Measurements from ENCODE around the gene ARHGEF12. TPM values are rescaled to one million over a fixed set of nuclear protein-coding genes. Genes with fewer than 3 reads are reported as not detected.

Gene ARHGEF12, protein sequence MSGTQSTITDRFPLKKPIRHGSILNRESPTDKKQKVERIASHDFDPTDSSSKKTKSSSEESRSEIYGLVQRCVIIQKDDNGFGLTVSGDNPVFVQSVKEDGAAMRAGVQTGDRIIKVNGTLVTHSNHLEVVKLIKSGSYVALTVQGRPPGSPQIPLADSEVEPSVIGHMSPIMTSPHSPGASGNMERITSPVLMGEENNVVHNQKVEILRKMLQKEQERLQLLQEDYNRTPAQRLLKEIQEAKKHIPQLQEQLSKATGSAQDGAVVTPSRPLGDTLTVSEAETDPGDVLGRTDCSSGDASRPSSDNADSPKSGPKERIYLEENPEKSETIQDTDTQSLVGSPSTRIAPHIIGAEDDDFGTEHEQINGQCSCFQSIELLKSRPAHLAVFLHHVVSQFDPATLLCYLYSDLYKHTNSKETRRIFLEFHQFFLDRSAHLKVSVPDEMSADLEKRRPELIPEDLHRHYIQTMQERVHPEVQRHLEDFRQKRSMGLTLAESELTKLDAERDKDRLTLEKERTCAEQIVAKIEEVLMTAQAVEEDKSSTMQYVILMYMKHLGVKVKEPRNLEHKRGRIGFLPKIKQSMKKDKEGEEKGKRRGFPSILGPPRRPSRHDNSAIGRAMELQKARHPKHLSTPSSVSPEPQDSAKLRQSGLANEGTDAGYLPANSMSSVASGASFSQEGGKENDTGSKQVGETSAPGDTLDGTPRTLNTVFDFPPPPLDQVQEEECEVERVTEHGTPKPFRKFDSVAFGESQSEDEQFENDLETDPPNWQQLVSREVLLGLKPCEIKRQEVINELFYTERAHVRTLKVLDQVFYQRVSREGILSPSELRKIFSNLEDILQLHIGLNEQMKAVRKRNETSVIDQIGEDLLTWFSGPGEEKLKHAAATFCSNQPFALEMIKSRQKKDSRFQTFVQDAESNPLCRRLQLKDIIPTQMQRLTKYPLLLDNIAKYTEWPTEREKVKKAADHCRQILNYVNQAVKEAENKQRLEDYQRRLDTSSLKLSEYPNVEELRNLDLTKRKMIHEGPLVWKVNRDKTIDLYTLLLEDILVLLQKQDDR (N-terminal part only)
- total RNA-seq = 62.7 TPM

DNA sequence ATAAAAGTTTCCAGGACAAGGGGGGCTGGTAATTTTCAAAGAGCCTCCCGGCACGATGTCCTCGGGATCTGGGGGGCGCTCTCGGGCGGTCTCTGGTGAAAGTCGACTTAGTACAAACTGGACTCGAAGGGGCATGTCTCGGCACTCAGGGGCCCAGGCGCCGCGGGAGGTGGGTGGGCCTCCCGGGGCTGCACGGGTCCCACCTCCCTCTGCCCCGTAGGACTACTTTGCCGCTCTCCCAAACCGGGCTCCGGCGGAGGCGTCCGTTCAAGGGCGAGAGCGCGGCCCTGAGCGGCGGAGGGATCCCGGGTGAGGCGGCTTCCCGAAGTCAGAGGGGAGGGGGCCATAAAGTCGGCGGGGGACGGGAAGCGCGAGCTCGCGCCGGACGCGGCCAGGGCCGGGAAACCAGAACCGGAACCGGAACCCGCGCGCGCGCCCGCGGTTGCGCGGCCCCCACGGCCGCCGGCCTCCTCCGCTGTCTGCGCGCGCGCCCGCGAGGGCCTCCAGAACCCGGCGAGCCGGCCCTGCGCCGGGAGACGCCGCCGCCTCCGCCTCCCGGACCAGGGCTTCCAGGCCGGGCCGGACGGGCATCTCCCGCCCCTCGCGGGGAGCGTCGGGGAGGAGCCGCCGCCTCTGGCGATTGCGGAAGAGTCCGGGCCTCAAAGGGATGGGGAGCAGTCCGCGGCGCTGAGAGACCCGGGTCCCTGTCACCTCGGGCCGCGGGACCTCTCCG lies at the start of gene ARHGEF12:
Gene ARHGEF12 (plus strand): TSS at position 506 of the 733 bp plus-strand sequence. CDS start 831 bp downstream, outside the sequence.
- ATAC-seq = peak; percentile 85

DNA sequence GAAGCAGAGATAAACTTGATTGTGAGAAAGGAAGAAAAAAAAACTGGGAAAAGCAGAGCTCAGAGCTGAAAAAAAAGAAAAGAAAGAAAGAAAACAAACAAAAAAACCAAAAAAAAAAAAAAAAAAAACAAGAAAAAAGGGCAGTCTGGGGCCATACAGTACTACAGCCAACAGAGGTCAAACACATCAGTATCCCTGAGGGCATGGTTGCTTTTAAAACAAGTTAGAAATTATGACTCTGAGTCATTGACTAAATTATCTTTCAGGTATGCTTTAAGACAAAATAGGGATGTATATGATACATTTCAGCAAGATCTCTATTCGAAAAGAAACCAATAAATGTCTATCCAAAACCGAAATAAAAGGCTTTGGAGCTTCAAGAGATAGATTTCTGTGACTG lies 48.2 kb upstream of the ARHGEF12 start:
- no peak for ATAC-seq

DNA sequence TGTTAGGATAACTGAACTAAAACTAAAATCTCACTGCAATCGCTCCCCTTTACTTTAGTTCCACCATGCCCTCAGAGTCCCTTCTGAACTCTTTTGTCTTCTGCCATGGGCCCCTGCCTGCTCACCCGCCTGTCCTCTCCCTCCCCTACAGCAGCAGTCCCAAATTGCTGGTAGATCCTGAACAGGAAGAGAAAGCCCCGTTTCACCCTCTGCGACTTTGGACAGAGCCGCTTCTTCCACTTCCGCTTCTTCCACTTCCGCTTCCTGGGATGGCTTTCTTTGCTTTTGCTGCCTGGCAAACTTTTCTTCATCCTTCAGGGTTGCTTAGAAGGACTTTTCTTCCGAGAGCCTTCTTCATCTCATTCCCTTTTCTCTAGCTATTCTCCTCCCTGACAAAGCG lies 46.8 kb upstream of the ARHGEF12 start:
- ATAC-seq = no peak

DNA sequence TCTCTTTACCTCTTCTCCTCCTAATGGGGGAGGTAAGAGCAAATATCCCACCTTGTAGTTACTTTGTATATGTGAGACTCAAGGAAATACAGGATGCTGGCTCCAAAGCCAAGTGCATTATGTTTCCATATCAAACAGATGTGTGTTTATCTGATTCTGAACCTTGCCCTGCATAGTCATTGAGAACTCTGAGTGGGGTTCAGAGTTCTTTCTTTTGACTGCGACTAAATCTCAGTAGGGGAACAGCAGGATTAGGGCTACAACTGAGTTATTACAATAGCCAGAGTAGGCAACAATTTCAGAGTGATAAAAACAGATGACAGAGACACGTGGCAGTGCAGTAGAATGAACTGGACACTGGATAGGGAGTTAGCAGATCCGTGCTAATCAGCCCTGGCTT lies 45.3 kb upstream of the ARHGEF12 start:
- no peak for ATAC-seq

DNA sequence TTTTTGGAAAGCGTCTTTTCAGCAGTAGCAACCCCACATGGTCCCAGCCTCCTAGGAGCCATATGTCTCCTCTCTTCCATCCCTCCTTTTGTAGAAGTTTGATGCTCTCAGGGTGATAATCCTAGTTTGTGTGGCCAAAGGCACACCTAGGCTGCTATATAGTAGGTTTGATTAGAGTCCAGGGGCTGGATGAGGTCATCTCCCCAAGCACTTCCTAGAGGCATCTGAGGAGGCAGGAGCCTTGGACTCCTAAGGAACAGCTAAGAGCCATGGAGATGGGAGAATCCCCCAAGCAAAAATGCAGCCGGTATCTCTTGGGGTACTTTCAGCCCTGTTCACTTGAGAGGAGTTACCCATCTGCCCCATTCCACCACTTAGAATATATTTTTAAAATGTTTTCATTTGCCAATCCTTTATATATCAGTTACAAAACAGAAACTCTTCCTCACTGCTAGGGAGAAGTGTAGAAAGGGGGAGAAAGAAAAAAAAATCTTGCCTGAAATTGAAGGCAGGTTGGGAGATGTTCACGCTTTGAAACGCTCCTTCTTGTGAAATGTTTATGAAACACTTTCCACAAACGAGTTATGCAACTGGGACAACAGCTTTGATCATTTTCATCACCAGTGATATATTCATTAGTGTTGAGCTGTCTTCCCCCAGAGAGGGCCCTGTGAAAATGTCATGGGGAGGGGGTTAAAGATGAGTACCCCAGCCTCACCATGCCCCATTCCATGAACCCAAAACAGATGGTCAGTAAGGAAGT lies 43.0 kb upstream of the ARHGEF12 start:
- no peak for ATAC-seq

DNA sequence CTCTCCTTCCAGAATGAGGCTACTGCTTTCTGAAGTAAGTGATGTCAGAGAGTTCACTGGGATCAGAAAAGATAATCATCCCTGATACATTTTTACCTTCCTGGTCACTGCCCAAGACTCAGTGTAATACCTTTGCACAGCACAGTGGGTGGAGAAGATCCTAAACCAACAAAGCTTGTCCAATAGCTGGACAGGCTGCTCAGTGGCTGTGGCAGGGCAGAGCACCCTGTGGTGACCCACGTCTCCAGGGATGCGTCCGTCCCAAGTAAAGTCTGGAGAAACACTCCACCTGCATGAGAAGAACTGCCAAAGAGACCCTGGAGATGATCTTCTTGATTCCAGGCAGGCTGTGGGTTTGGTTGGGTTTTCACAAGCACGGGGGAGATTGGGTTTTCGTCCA lies 42.1 kb upstream of the ARHGEF12 start:
- ATAC-seq = no peak

DNA sequence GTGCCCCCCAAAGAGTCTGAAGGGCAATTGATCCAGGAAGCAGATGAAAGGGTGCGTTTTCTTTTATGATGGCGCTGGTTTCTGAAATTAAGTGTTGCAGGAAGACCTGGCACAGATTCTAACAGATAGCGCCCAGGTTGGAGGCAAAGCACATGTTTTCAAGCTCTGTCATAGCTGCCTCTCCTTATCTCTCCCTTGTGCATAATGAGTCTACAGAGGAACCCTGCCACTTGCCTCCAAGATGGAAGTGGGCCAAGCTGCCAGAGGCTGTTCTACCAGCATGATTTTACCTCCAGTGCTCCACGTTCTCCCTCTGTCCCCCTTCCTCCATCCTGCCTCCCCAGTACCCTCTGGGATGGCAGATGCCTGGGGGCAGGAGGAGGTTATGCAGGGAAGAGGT lies 41.1 kb upstream of the ARHGEF12 start:
- ATAC-seq = no peak

DNA sequence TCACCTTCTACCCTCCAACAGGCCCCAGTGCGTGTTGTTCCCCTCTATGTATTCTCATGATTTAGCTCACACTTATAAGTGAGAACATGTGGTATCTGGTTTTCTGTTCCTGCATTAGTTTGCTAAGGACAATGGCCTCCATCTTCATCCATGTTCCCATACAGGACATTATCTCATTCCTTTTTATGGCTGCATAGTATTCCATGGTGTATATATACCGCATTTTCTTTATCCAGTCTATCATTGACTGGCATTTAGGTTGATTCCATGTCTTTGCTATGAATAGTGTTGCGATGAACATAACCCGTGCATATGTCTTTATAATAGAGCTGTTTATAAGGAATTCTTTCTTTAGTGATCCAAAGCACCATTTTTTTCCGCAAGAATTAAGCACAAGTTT lies 39.7 kb upstream of the ARHGEF12 start:
- no peak for ATAC-seq

DNA sequence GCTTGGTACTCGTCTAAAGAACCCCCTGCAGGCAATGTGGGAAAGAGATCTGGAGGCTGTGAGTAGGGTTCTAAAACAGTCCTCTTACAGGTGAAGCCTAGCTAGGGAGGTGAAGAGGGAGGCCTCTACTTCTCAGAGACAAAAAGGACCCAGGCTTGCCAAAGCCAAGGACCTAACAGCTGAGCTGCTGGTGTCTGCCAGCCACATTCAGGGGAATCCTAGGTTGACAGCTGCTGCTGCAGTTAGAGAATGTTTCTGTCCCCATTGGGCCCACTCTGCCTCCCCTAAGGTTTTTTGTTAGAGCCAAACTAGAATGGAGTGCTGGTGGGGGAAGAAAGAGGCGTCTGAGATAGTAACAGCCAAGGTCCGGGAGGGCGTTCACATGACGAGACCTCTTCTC lies 37.8 kb upstream of the ARHGEF12 start:
- no peak for ATAC-seq

DNA sequence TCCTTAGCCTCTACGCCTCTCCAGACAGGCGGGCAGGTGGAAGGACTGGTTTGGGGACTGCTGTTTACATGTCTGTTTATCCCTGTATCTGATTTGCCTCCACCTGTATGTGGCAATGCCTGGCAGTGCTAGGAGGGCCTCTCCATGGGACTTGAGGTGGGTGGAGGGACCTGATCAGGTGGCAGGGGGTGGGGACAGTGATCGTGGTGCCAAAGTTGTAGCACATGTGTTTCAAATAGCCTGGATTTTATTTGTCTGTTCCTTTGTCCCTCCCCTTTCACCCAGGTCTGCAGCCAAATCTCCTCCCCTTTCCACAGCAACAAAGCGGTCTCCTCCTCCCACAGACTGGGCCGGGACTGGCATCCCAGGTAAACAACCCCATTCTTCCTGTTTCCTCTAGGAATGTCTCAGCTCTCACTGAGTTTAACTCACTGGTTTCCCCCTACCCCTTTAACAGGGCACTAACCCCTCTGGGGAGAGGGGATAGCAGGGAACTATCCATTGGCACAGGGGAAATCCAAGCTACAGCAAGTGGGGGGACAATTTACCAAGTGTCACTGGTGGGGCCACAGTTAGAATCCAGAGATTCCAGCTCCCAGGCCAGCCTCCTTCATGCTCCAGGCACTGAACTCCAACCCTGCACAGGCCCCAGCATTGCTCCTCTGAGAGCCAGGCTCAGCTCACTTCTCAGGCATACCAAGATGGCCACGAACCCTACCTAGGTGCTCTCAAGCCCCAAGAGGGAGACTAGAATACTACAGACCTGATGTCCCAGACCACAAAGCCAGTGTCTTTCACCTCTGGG lies 34.0 kb upstream of the ARHGEF12 start:
- ATAC-seq = peak; percentile 78

DNA sequence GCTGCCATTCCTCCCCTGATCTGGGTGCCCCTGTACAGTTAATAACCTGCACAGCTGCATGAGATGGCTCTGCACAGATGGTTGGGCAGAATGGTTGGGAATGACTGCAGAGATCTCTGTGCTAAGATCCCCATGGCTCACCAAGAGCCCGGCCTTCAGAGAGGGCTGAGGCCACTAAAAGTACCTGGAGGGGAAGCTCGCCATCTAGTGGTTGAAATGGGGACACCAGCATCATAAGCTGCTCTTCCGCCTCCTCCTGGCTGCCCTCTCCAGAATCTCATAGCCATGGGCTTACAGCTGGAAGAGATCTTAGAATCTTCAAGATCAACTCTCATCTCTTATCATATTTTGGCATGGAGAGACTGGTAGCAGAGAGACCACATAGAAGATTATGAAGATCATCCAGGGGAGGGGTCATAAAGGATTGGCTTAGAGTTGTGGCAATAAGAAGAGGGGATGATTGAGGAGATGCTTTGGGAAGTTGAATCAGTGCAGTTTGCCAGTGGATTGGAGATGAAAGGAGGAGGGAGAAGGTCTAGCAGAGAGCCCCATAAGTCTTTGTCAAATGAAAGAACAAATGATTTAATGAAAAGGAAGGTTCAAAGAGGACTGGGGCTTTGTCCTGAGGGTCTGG lies 33.1 kb upstream of the ARHGEF12 start:
- peak; percentile 45 for ATAC-seq

DNA sequence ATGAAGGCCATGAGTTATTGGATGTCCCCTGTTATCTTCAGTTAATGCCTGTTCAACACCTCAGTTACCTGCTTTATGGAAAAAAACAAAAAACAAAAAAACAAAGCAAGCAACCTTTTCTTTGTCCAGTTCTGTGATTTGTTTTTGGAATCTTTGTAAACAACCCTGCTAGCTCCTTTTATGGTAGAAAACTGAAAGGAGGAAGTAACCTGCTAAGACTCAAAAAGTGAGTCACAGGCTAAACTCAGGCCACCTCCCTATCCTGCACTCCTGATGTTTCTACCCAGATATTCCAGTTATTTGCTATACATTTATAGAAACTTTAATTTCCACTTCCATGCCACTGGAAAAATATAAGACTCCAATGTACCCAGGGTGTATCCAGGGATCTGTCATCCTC lies 31.7 kb upstream of the ARHGEF12 start:
- ATAC-seq = peak; percentile 43

DNA sequence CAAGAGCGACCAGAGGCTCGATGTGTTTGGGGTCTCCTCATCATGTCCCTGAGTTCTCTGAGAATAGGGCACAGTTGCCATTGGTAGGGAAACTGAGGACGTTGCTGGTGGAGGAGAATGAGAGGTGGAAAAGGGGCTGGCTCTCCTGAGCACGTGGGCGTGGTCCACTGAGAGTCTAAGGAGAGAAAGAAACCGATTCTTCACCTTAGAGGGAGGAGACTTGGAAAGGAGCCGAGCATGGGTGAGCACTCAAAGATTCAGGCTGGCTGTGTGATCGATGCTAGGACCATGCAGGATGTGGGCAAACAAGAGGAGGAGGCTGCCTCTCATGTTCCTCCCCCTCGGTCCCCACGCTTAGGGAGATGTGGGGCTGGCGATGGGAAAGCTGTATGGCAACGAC lies 30.9 kb upstream of the ARHGEF12 start:
- peak; percentile 16 for ATAC-seq

DNA sequence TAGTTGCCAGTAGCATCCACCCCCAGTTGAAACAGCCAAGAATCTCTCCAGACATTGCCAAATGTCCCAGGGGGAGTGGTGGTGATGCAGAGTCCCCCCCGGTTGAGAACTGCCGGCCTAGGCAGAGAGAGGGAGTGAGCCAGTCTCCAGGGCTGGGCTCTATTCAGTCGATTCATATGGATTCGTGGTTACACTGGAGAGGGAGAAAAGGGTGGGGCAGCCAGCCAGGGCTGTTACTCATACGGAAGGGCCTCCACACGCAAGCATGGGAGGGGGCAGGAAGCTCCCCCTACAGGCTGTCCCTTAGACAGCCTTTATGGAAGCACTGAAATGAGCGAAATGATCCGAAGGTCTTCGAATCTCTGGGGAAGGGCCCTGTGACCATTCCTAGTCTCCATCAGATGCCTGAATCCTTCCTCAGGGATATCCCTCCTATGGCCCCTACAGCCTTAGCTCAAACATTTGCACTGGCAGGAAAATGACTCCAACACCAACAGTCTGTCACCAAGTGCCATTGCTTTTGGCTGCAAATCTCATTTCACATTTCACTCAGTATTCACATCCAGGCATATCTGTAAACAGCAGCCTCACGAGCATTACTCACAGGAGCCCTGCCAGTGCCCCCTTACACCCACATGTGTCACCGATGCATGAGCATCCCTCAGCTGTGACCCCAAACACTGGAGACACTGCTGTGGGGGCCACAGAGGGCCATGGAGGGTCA lies 29.5 kb upstream of the ARHGEF12 start:
- peak; percentile 78 for ATAC-seq

DNA sequence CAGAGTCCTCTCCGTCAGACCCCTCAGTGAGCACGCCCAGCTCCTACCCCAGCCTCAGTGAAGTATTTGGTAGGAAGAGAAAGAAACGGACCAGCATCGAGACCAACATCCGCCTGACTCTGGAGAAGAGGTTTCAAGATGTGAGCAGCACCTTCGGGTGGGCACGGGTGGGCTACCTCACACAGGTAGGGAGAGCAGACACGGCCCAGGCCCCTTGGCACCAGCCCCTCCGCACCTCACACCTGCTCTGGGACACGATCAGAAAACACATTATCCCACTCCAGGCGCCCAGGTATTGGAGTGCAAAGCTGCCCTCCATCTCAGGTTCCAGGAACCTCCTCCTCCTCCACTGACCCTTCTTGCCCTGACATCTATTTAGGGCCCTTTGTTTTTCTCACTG lies 28.7 kb upstream of the ARHGEF12 start:
- ATAC-seq = no peak

DNA sequence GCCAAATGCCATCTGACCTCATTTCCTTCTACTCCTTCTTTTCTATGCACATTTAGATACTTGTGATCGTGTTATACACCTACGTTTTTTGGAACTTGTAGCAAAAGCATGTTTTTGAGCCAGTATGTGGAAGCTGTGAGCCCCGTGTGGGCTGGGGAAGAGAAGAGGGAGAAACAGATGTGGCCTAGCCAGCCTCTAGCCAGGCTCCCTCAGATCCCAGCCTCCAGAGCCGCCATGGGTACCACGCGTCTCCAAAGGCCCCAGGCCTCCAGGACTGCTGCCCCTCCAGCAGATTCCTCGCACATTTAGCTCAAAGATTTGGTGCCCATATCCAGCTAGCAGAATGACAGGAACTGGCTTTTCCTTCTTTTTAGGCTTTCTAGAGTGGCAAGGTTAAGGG lies 28.1 kb upstream of the ARHGEF12 start:
- no peak for ATAC-seq

DNA sequence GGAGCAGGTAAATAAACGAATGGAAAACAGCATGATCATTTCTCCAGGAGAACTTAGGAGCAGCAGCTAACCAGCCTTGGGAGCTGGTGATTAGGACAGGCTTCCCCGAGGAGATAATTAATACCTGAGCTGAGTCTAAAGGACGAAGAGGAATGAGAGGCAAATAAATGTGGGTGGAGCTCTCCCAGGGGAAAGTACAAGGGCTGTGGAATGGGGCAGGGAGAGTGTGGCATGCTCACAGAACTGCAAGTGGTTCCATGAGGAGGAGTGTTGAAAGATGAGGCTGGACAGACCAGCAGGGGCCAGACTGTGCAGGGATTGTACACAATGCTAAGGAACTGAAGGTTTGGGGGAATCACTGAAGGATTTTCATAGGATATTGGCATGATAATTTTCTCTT lies 25.3 kb upstream of the ARHGEF12 start:
- ATAC-seq = no peak

DNA sequence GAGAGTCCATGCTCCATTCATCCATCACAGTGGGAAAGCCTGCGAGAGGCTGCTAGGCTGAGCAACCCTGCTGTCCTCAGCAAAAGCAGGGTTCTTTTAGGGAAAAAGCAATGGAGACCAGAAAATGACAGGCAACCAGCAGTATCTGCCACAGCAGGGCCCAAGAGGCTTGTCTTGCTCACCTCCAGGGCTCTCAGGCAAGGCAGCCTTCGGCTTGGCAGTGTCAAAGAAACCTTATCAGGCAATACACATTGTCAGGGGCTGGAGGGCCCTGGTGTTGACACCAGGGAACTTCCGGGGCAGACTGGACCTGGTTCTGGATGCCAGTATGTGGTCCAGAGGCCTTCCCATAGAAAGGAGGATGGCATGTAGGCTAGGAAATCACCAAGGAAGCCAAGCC lies 21.4 kb upstream of the ARHGEF12 start:
- no peak for ATAC-seq

DNA sequence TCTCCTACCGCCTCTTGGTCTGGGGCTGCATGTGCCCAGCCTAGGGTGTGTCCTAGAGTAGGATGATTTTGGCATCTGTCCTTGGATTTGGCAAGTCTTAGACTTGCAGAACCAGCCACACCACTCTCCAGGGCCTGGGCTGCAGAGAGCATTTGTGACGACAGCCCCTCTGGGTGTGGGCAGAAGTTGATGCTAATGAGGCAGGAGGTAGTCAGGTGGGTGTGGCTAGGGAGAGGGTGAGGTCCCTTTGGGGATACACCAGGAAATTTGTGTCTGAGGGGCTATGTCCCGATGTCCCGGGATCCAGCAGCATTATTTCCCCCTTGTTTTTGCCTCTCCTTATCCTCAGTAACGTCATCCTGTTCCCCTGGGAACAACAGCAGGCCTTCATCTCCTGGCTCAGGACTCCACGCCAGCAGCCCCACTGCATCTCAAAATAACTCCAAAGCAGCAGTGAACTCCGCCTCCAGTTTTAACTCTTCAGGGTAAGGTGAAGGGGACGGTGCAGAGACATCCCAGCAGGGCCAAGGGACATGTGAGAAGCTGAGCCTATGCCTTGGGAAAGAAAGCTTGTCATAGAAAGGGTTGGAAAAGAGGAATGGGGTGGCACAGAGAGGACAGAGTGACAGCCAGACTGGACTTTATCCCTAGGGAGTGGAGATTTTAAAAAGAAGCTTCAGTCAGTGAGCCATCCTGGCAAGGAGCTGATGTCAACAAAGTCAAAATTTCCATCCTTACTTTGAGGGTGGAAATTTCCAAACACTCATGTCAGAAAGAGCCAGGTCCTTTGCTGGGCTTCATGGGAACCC lies 19.1 kb upstream of the ARHGEF12 start:
- peak; percentile 98 for ATAC-seq

All from esophagus mucosa (tissue), 1 donor.